ENCODE results near the gene AK8.

Gene AK8

GRCh38 chr9:132903574-132904492 is 25.7 kb upstream of the AK8 start:
- no peak for DNase-seq

GRCh38 chr9:132901858-132902831 is 24.1 kb upstream of the AK8 start:
- Histone ChIP-seq H3K36me3 (peaks cover 68% of the 10 kb centered on the region), H3K27ac (no peak overlapping the region), H3K27me3 (ENCODE audit: insufficient read depth, low read depth, severe bottlenecking) (no peaks in the 10 kb centered on the region), H3K9me3 (ENCODE audit: severe bottlenecking) (no peaks in the 10 kb centered on the region), H3K4me3 (ENCODE audit: low read depth, low read length) (no peak overlapping the region)
- DNase-seq, result peak; percentile 69
- TF ChIP-seq CTCF (IDR thresholded peaks at IDR 0.05; ENCODE audit: low read depth, low read length), result peak; percentile 88

More at GRCh38 chr9:132903574-132904492, 25.7 kb upstream of the AK8 start:
- Histone ChIP-seq H3K4me3 (ENCODE audit: low read depth, low read length) (no peak overlapping the region), H3K27me3 (ENCODE audit: insufficient read depth, low read depth, severe bottlenecking) (no peaks in the 10 kb centered on the region), H3K36me3 (peaks cover 59% of the 10 kb centered on the region), H3K9me3 (ENCODE audit: severe bottlenecking) (no peaks in the 10 kb centered on the region), H3K27ac (no peak overlapping the region)
- no peak for TF ChIP-seq CTCF (IDR thresholded peaks at IDR 0.05; ENCODE audit: low read depth, low read length)

GRCh38 chr9:132898051-132898450 is 20.0 kb upstream of the AK8 start:
- H3K9me3 ChIP-seq (ENCODE audit: severe bottlenecking), result no peaks in the 10 kb centered on the region
- no peaks in the 10 kb centered on the region for H3K27me3 ChIP-seq (ENCODE audit: insufficient read depth, low read depth, severe bottlenecking)
- DNase-seq, result no peak
- TF ChIP-seq CTCF (IDR thresholded peaks at IDR 0.05; ENCODE audit: low read depth, low read length), result no peak
- H3K4me3 ChIP-seq (ENCODE audit: low read depth, low read length), result no peak overlapping the region
- peaks cover 70% of the 10 kb centered on the region for H3K36me3 ChIP-seq
- peak overlapping the region; percentile 30 for H3K27ac ChIP-seq

- Histone ChIP-seq H3K9me3 (ENCODE audit: severe bottlenecking) (no peaks in the 10 kb centered on the region), H3K27me3 (ENCODE audit: insufficient read depth, low read depth, severe bottlenecking) (no peaks in the 10 kb centered on the region), H3K36me3 (peaks cover 67% of the 10 kb centered on the region), H3K27ac (no peak overlapping the region), H3K4me3 (ENCODE audit: low read depth, low read length) (no peak overlapping the region)
- no peak for DNase-seq
- no peak for TF ChIP-seq CTCF (IDR thresholded peaks at IDR 0.05; ENCODE audit: low read depth, low read length)
Observed at GRCh38 chr9:132896906-132897305, 18.8 kb upstream of the AK8 start.

GRCh38 chr9:132896264-132896663 is 18.2 kb upstream of the AK8 start:
- Histone ChIP-seq H3K27me3 (ENCODE audit: insufficient read depth, low read depth, severe bottlenecking) (no peaks in the 10 kb centered on the region), H3K4me3 (ENCODE audit: low read depth, low read length) (no peak overlapping the region), H3K9me3 (ENCODE audit: severe bottlenecking) (no peaks in the 10 kb centered on the region), H3K36me3 (peaks cover 62% of the 10 kb centered on the region), H3K27ac (no peak overlapping the region)
- DNase-seq, result no peak
- TF ChIP-seq CTCF (IDR thresholded peaks at IDR 0.05; ENCODE audit: low read depth, low read length), result no peak
